ENCODE data around the gene SEC23B. TPM values are rescaled to one million over a fixed set of nuclear protein-coding genes. Genes with fewer than 3 reads are reported as not detected.
"Not testable (repeated sequence)": the region's sequence is repeated elsewhere in the genome, so short reads cannot be mapped to it uniquely, and the experiment has no call there.

Gene SEC23B
- total RNA-seq, 1 experiment from 2014 or later, result 45.4 TPM

DNA sequence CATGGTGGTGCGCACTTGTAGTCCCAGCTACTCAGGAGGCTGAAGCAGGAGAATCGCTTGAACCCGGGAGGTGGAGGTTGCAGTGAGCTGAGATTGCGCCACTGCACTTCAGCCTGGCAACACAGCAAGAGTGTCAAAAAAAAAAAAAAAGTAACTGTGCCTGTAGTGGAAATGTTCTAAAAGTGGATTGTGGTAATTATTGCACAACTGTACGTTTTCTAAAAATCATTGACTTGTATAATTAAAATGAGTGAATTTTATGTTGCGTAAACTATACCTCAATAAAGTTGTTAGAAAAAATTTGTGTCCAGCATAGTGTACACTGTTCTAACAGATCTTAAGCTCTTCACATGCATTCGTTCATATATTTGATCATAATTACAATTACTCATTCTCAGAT, 5.5 kb downstream of the SEC23B start:
- H2AFZ ChIP-seq (ENCODE audit: low read length), result no peak overlapping the region
- peaks cover 23% of the 10 kb centered on the region for H3K36me3 ChIP-seq (ENCODE audit: insufficient read depth, low read length)
- H3K79me2 ChIP-seq (ENCODE audit: low read length), result peaks cover 20% of the 10 kb centered on the region
- H3K9me2 ChIP-seq (replicated peaks; ENCODE audit: insufficient read depth, low read length), result no peaks in the 10 kb centered on the region
- H3K4me1 ChIP-seq (ENCODE audit: low read length), result peaks cover 20% of the 10 kb centered on the region
- H3K27ac ChIP-seq (ENCODE audit: low read length), result no peak overlapping the region
- no peaks in the 10 kb centered on the region for H3K27me3 ChIP-seq (ENCODE audit: low read length)
- H4K20me1 ChIP-seq (ENCODE audit: insufficient read depth, low read depth, low read length), result no peaks in the 10 kb centered on the region
- no peak for DNase-seq
- H3K9me3 ChIP-seq (ENCODE audit: low read length), result no peaks in the 10 kb centered on the region
- no peak overlapping the region for H3K4me3 ChIP-seq (ENCODE audit: low read length)
- no peak overlapping the region for H3K9ac ChIP-seq (ENCODE audit: low read length)
- no peak overlapping the region for H3K4me2 ChIP-seq (ENCODE audit: low read depth, low read length, poor library complexity, severe bottlenecking)

DNA sequence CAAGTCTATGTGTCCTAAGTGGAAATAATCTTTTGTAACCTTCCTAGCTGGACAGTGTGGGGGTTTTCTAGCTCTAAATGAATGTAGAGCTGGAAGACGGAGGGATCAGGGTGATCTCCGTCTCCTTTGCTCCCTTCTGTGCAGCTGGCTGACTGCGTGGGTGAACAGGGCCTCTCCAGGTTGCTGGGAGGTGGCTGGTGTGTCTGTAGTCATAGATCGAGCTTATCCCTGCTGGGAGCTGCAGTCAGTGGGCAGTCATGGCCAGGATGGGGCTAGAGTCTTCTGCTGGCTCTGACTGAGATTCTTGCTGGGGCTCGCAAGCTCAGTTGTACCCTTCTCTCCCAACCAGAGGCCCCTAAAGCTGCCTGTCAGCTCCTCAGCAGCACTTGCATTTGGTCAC, 6.4 kb downstream of the SEC23B start:
- H3K4me1 ChIP-seq (ENCODE audit: low read length), result peaks cover 11% of the 10 kb centered on the region; the same call in 1 of the 2 replicates
- no peak overlapping the region for H3K9ac ChIP-seq (ENCODE audit: low read length)
- peaks cover 11% of the 10 kb centered on the region for H3K79me2 ChIP-seq (ENCODE audit: low read length)
- DNase-seq, result no peak
- H3K27me3 ChIP-seq (ENCODE audit: low read length), result no peaks in the 10 kb centered on the region
- no peaks in the 10 kb centered on the region for H3K9me2 ChIP-seq (replicated peaks; ENCODE audit: insufficient read depth, low read length)
- peaks cover 23% of the 10 kb centered on the region for H3K36me3 ChIP-seq (ENCODE audit: insufficient read depth, low read length)
- H3K9me3 ChIP-seq (ENCODE audit: low read length), result no peaks in the 10 kb centered on the region
- H3K4me2 ChIP-seq (ENCODE audit: low read depth, low read length, poor library complexity, severe bottlenecking), result no peak overlapping the region
- no peak overlapping the region for H2AFZ ChIP-seq (ENCODE audit: low read length)
- H3K4me3 ChIP-seq (ENCODE audit: low read length), result no peak overlapping the region
- H3K27ac ChIP-seq (ENCODE audit: low read length), result no peak overlapping the region
- no peaks in the 10 kb centered on the region for H4K20me1 ChIP-seq (ENCODE audit: insufficient read depth, low read depth, low read length)

- 0 out of 2 replicates have a peak, but pooled peaks cover 2% of the 10 kb centered on the region for H3K79me2 ChIP-seq (ENCODE audit: low read length)
- H3K4me3 ChIP-seq (ENCODE audit: low read length), result no peak overlapping the region
- peaks cover 19% of the 10 kb centered on the region for H3K36me3 ChIP-seq (ENCODE audit: insufficient read depth, low read length)
- H3K4me2 ChIP-seq (ENCODE audit: low read depth, low read length, poor library complexity, severe bottlenecking), result no peak overlapping the region
- no peaks in the 10 kb centered on the region for H4K20me1 ChIP-seq (ENCODE audit: insufficient read depth, low read depth, low read length)
- peaks cover 7% of the 10 kb centered on the region; the same call in 1 of the 2 replicates for H3K4me1 ChIP-seq (ENCODE audit: low read length)
- DNase-seq, result no peak
- no peaks in the 10 kb centered on the region for H3K9me2 ChIP-seq (replicated peaks; ENCODE audit: insufficient read depth, low read length)
- H3K9me3 ChIP-seq (ENCODE audit: low read length), result no peaks in the 10 kb centered on the region
- H3K9ac ChIP-seq (ENCODE audit: low read length), result no peak overlapping the region
- H3K27ac ChIP-seq (ENCODE audit: low read length), result no peak overlapping the region
- H3K27me3 ChIP-seq (ENCODE audit: low read length), result no peaks in the 10 kb centered on the region
- H2AFZ ChIP-seq (ENCODE audit: low read length), result no peak overlapping the region
These were observed 8.2 kb downstream of the SEC23B start for GRCh38 chr20:18515973-18516372.

DNA sequence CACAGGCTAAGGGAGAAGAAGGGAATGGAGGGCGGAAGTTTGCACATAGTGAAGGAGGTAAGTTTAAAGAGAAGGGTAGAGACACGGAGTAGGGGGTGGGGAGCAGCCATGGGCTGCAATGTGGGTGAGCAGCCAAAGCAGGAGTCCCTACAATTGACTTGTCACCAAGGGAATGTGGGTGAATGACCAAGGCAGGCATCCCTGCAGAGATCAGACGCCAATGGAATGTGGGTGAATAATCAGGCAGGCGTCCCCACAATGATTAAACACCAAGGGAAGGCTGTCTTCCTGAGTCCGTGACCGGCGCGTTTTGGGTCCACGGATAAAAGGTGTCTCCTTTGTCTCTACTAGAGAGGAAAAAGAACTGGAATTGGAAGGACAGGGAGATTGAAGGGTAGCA, 14.3 kb downstream of the SEC23B start:
- not testable (repeated sequence) for H3K27me3 ChIP-seq (ENCODE audit: low read length); H3K4me3 ChIP-seq (ENCODE audit: low read length); H3K4me2 ChIP-seq (ENCODE audit: low read depth, low read length, poor library complexity, severe bottlenecking); H3K4me1 ChIP-seq (ENCODE audit: low read length); H3K9me3 ChIP-seq (ENCODE audit: low read length); H3K79me2 ChIP-seq (ENCODE audit: low read length); H3K27ac ChIP-seq (ENCODE audit: low read length); H3K9ac ChIP-seq (ENCODE audit: low read length); H3K9me2 ChIP-seq (replicated peaks; ENCODE audit: insufficient read depth, low read length); H4K20me1 ChIP-seq (ENCODE audit: insufficient read depth, low read depth, low read length); DNase-seq; H2AFZ ChIP-seq (ENCODE audit: low read length)
- H3K36me3 ChIP-seq (ENCODE audit: insufficient read depth, low read length), result peaks cover 21% of the 10 kb centered on the region

DNA sequence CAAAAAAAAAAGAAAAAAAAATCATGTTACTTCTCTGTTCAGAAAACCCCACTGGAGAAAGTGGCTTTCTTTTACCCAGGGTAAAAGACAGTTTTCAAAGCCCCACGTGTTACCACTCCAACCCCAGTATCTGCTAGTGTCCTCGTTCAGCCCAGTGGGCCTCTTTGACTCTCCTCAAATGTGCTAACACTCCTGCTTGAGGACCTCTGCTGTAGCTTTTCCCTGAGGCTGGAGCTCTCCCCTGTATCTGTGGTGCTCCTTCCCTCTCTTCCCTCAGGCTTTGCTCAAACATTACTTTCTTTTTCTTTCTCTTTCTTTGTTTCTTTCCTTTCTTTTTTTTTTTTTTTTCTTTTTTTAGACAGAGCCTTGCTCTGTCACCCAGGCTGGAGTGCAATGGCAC, 15.3 kb downstream of the SEC23B start:
- Histone ChIP-seq H3K27ac (ENCODE audit: low read length) (no peak overlapping the region), H3K4me2 (ENCODE audit: low read depth, low read length, poor library complexity, severe bottlenecking) (no peak overlapping the region), H4K20me1 (ENCODE audit: insufficient read depth, low read depth, low read length) (no peaks in the 10 kb centered on the region), H2AFZ (ENCODE audit: low read length) (no peak overlapping the region), H3K9me3 (ENCODE audit: low read length) (no peaks in the 10 kb centered on the region), H3K9me2 (replicated peaks; ENCODE audit: insufficient read depth, low read length) (no peaks in the 10 kb centered on the region), H3K9ac (ENCODE audit: low read length) (no peak overlapping the region), H3K4me1 (ENCODE audit: low read length) (peaks cover 4% of the 10 kb centered on the region), H3K79me2 (ENCODE audit: low read length) (no peaks in the 10 kb centered on the region), H3K27me3 (ENCODE audit: low read length) (no peaks in the 10 kb centered on the region), H3K4me3 (ENCODE audit: low read length) (no peak overlapping the region), H3K36me3 (ENCODE audit: insufficient read depth, low read length) (peaks cover 31% of the 10 kb centered on the region)
- DNase-seq, result no peak

GRCh38 chr20:18524646-18525045, 16.9 kb downstream of the SEC23B start:
- Histone ChIP-seq H4K20me1 (ENCODE audit: insufficient read depth, low read depth, low read length) (no peaks in the 10 kb centered on the region), H3K27ac (ENCODE audit: low read length) (no peak overlapping the region), H3K4me2 (ENCODE audit: low read depth, low read length, poor library complexity, severe bottlenecking) (no peak overlapping the region), H3K27me3 (ENCODE audit: low read length) (no peaks in the 10 kb centered on the region), H3K79me2 (ENCODE audit: low read length) (no peaks in the 10 kb centered on the region), H3K4me3 (ENCODE audit: low read length) (no peak overlapping the region), H2AFZ (ENCODE audit: low read length) (no peak overlapping the region), H3K9me2 (replicated peaks; ENCODE audit: insufficient read depth, low read length) (no peaks in the 10 kb centered on the region), H3K4me1 (ENCODE audit: low read length) (peaks cover 4% of the 10 kb centered on the region), H3K9ac (ENCODE audit: low read length) (no peak overlapping the region), H3K36me3 (ENCODE audit: insufficient read depth, low read length) (peaks cover 42% of the 10 kb centered on the region), H3K9me3 (ENCODE audit: low read length) (no peaks in the 10 kb centered on the region)
- no peak for DNase-seq

- not testable (repeated sequence) for H3K9me3 ChIP-seq (ENCODE audit: low read length); H3K27ac ChIP-seq (ENCODE audit: low read length); H3K9ac ChIP-seq (ENCODE audit: low read length); H3K4me2 ChIP-seq (ENCODE audit: low read depth, low read length, poor library complexity, severe bottlenecking); H3K79me2 ChIP-seq (ENCODE audit: low read length); H3K9me2 ChIP-seq (replicated peaks; ENCODE audit: insufficient read depth, low read length); H3K4me1 ChIP-seq (ENCODE audit: low read length); H3K4me3 ChIP-seq (ENCODE audit: low read length); H2AFZ ChIP-seq (ENCODE audit: low read length); H4K20me1 ChIP-seq (ENCODE audit: insufficient read depth, low read depth, low read length); DNase-seq; H3K27me3 ChIP-seq (ENCODE audit: low read length)
- H3K36me3 ChIP-seq (ENCODE audit: insufficient read depth, low read length), result peaks cover 50% of the 10 kb centered on the region
These were observed 19.0 kb downstream of the SEC23B start for GRCh38 chr20:18526761-18527160.

DNA sequence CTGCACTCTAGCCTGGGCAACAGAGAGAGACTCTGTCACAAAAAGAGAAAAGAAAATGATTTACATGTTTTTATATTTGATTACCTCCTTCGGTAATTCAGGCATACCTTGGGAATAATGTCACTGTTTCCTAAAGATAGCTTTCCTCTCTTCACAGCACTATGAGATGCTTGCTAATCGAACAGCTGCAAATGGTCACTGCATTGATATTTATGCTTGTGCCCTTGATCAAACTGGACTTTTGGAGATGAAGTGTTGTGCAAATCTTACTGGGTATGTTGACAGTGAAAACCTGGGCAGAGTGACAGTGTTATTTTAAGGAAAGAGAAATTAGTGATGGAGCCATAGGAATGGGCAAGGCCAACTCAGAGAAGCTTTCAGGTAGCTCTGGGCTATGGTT, 19.6 kb downstream of the SEC23B start:
- Histone ChIP-seq H3K4me1 (ENCODE audit: low read length) (peaks cover 4% of the 10 kb centered on the region), H3K27me3 (ENCODE audit: low read length) (no peaks in the 10 kb centered on the region), H4K20me1 (ENCODE audit: insufficient read depth, low read depth, low read length) (no peaks in the 10 kb centered on the region), H3K9me2 (replicated peaks; ENCODE audit: insufficient read depth, low read length) (no peaks in the 10 kb centered on the region), H3K9me3 (ENCODE audit: low read length) (no peaks in the 10 kb centered on the region), H3K4me3 (ENCODE audit: low read length) (no peak overlapping the region), H3K4me2 (ENCODE audit: low read depth, low read length, poor library complexity, severe bottlenecking) (no peak overlapping the region), H3K9ac (ENCODE audit: low read length) (no peak overlapping the region), H3K27ac (ENCODE audit: low read length) (no peak overlapping the region), H3K36me3 (ENCODE audit: insufficient read depth, low read length) (peaks cover 52% of the 10 kb centered on the region), H2AFZ (ENCODE audit: low read length) (no peak overlapping the region), H3K79me2 (ENCODE audit: low read length) (no peaks in the 10 kb centered on the region)
- DNase-seq, result no peak

DNA sequence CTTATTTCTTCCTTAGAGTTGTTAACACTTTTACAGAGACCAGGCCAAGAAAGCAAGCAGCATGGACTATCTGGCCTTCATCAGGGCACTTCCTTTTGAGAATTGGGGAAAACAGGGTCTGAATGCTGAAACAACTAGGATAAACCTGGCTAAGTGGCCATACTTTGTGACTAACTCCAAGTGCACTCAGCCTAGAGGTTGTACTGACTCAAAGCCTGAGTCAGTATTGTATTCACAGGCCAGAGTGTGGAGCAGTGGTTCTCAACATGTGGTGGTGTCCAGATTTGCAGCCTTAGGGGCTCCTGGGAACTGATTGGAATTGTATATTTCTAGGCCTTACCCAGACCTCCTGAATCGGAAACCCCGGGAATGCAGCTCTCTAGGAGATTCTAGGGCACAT, 20.1 kb downstream of the SEC23B start:
- no peak overlapping the region for H3K9ac ChIP-seq (ENCODE audit: low read length)
- H3K4me1 ChIP-seq (ENCODE audit: low read length), result peaks cover 4% of the 10 kb centered on the region
- peaks cover 57% of the 10 kb centered on the region for H3K36me3 ChIP-seq (ENCODE audit: insufficient read depth, low read length)

More for the DNA sequence above, 20.1 kb downstream of the SEC23B start:
- H3K4me2 ChIP-seq (ENCODE audit: low read depth, low read length, poor library complexity, severe bottlenecking), result no peak overlapping the region
- H3K27ac ChIP-seq (ENCODE audit: low read length), result no peak overlapping the region
- no peaks in the 10 kb centered on the region for H4K20me1 ChIP-seq (ENCODE audit: insufficient read depth, low read depth, low read length)
- H3K9me2 ChIP-seq (replicated peaks; ENCODE audit: insufficient read depth, low read length), result no peaks in the 10 kb centered on the region
- no peaks in the 10 kb centered on the region for H3K79me2 ChIP-seq (ENCODE audit: low read length)
- no peak for DNase-seq
- H2AFZ ChIP-seq (ENCODE audit: low read length), result no peak overlapping the region
- no peak overlapping the region for H3K4me3 ChIP-seq (ENCODE audit: low read length)
- H3K27me3 ChIP-seq (ENCODE audit: low read length), result no peaks in the 10 kb centered on the region
- no peaks in the 10 kb centered on the region for H3K9me3 ChIP-seq (ENCODE audit: low read length)

Measured in Karpas-422 (cell line).